ENCODE data around the gene SRI. TPM values are rescaled to one million over a fixed set of nuclear protein-coding genes. Genes with fewer than 3 reads are reported as not detected.

Gene SRI
- total and polyA plus RNA-seq, 4 experiments from 2014 or later = 76.1 to 353 (median 178) TPM

GRCh38 chr7:88215295-88215694 lies 4.5 kb downstream of the SRI start:
- Mint-ChIP-seq H3K27ac (peak overlapping the region in 1 of 7 donors; percentile 38), H3K9me3 (no peaks in the 10 kb centered on the region), H3K4me1 (peaks cover 31 to 57% (median 32%) of the 10 kb centered on the region in 4 donors), H3K4me3 (no peak overlapping the region), H3K36me3 (peaks cover 29 to 62% of the 10 kb centered on the region in 2 donors), H3K27me3 (no peaks in the 10 kb centered on the region)
- peaks cover 31% of the 10 kb centered on the region for H3K36me3 ChIP-seq (ENCODE audit: insufficient read depth, low read length)
- H3K27ac ChIP-seq (ENCODE audit: low read depth, low read length) = no peak overlapping the region
- CTCF ChIA-PET (ENCODE audit: partially characterized antibody) = interaction anchor here (2.2 kb wide), 1 partner anchor 11 kb away, joined by 4 read pairs; no protein-coding TSS in a partner anchor
- H3K27me3 ChIP-seq (ENCODE audit: insufficient read depth, low read length) = no peaks in the 10 kb centered on the region
- H3K4me1 ChIP-seq (ENCODE audit: insufficient read depth, low read length) = peaks cover 18% of the 10 kb centered on the region
- no peak for DNase-seq
- POLR2A ChIA-PET (ENCODE audit: partially characterized antibody) = no interaction called here
- intact Hi-C loops (cut with micrococcal nuclease) = loop anchor here (10.0 kb wide), 2 partner anchors 590 to 1000 kb away; partner anchors contain the start of genes RUNDC3B and TMEM243
- H3K4me3 ChIP-seq (ENCODE audit: low read length in 2 of 2) = no peak overlapping the region
- no peaks in the 10 kb centered on the region for H3K9me3 ChIP-seq (ENCODE audit: control insufficient read depth in 1 of 2, low read length in 2 of 2)

GRCh38 chr7:88214456-88214855 lies 5.4 kb downstream of the SRI start:
- Histone ChIP-seq H3K4me3 (ENCODE audit: low read length in 2 of 2) (no peak overlapping the region), H3K27me3 (ENCODE audit: insufficient read depth, low read length) (no peaks in the 10 kb centered on the region), H3K9me3 (ENCODE audit: control insufficient read depth in 1 of 2, low read length in 2 of 2) (no peaks in the 10 kb centered on the region), H3K36me3 (ENCODE audit: insufficient read depth, low read length) (peaks cover 37% of the 10 kb centered on the region), H3K27ac (ENCODE audit: low read depth, low read length) (no peak overlapping the region), H3K4me1 (ENCODE audit: insufficient read depth, low read length) (peaks cover 18% of the 10 kb centered on the region)
- no peak overlapping the region for H3K4me3 Mint-ChIP-seq
- H3K27me3 Mint-ChIP-seq = no peaks in the 10 kb centered on the region
- no peaks in the 10 kb centered on the region for H3K9me3 Mint-ChIP-seq
- peaks cover 28 to 53% (median 30%) of the 10 kb centered on the region in 4 donors for H3K4me1 Mint-ChIP-seq
- peaks cover 29 to 67% of the 10 kb centered on the region in 2 donors for H3K36me3 Mint-ChIP-seq
- POLR2A ChIA-PET (ENCODE audit: partially characterized antibody) = no interaction called here
- intact Hi-C loops (cut with micrococcal nuclease) = loop anchor here (10.0 kb wide), 2 partner anchors 590 to 1000 kb away; partner anchors contain the start of genes RUNDC3B and TMEM243
- H3K27ac Mint-ChIP-seq = peak overlapping the region in 2 of 7 donors; percentile 30 to 45
- DNase-seq = no peak
- CTCF ChIA-PET (ENCODE audit: partially characterized antibody) = interaction anchor here (1.6 to 2.2 kb wide), 2 partner anchors 12 to 280 kb away, joined by 3 to 4 read pairs; partner anchors contain the start of gene ADAM22

GRCh38 chr7:88212918-88213317 lies 6.9 kb downstream of the SRI start:
- no peak for DNase-seq
- no peak overlapping the region for H3K27ac ChIP-seq (ENCODE audit: low read depth, low read length)
- H3K36me3 Mint-ChIP-seq = peaks cover 36 to 71% of the 10 kb centered on the region in 2 donors
- H3K4me3 Mint-ChIP-seq = no peak overlapping the region
- peaks cover 50% of the 10 kb centered on the region for H3K36me3 ChIP-seq (ENCODE audit: insufficient read depth, low read length)
- H3K27me3 Mint-ChIP-seq = no peaks in the 10 kb centered on the region
- H3K4me1 Mint-ChIP-seq = peaks cover 13 to 40% (median 21%) of the 10 kb centered on the region in 4 donors
- intact Hi-C loops (cut with micrococcal nuclease) = loop anchor here (10.0 kb wide), 2 partner anchors 588 to 998 kb away; partner anchors contain the start of genes RUNDC3B and TMEM243
- no peaks in the 10 kb centered on the region for H3K9me3 ChIP-seq (ENCODE audit: control insufficient read depth in 1 of 2, low read length in 2 of 2)
- CTCF ChIA-PET (ENCODE audit: partially characterized antibody) = interaction anchor here (1.0 to 1.4 kb wide), 2 partner anchors 8 to 13 kb away, joined by 3 to 4 read pairs; no protein-coding TSS in a partner anchor
- H3K27ac Mint-ChIP-seq = peak overlapping the region in 4 of 7 donors; percentile 1 to 48 (median 18)
- H3K9me3 Mint-ChIP-seq = no peaks in the 10 kb centered on the region
- H3K4me3 ChIP-seq (ENCODE audit: low read length in 2 of 2) = no peak overlapping the region
- peaks cover 12% of the 10 kb centered on the region for H3K4me1 ChIP-seq (ENCODE audit: insufficient read depth, low read length)
- POLR2A ChIA-PET (ENCODE audit: partially characterized antibody) = interaction anchor here (1.1 kb wide), 1 partner anchor 24 kb away, joined by 3 read pairs; no protein-coding TSS in a partner anchor
- H3K27me3 ChIP-seq (ENCODE audit: insufficient read depth, low read length) = no peaks in the 10 kb centered on the region

- H3K4me1 Mint-ChIP-seq = peaks cover 6 to 9% (median 7%) of the 10 kb centered on the region in 4 donors
- H3K36me3 Mint-ChIP-seq = peaks cover 57 to 88% of the 10 kb centered on the region in 2 donors
- no peaks in the 10 kb centered on the region for H3K9me3 Mint-ChIP-seq
- Histone ChIP-seq H3K27me3 (ENCODE audit: insufficient read depth, low read length) (no peaks in the 10 kb centered on the region), H3K36me3 (ENCODE audit: insufficient read depth, low read length) (peaks cover 55% of the 10 kb centered on the region), H3K9me3 (ENCODE audit: control insufficient read depth in 1 of 2, low read length in 2 of 2) (no peaks in the 10 kb centered on the region), H3K4me1 (ENCODE audit: insufficient read depth, low read length) (no peaks in the 10 kb centered on the region), H3K27ac (ENCODE audit: low read depth, low read length) (no peak overlapping the region), H3K4me3 (ENCODE audit: low read length in 2 of 2) (no peak overlapping the region)
- H3K27me3 Mint-ChIP-seq = no peaks in the 10 kb centered on the region
- intact Hi-C loops (cut with micrococcal nuclease) = no loop called here
- H3K4me3 Mint-ChIP-seq = no peak overlapping the region
- DNase-seq = no peak
- H3K27ac Mint-ChIP-seq = no peak overlapping the region
- ChIA-PET CTCF (ENCODE audit: partially characterized antibody) (interaction anchor here (1.5 to 2.8 kb wide), 2 partner anchors 12 to 39 kb away, joined by 5 to 14 read pairs; partner anchors contain the start of gene SRI), POLR2A (ENCODE audit: partially characterized antibody) (no interaction called here)
Measured at GRCh38 chr7:88208521-88208920, 11.3 kb downstream of the SRI start.

- H3K36me3 ChIP-seq (ENCODE audit: insufficient read depth, low read length) = peaks cover 45% of the 10 kb centered on the region
Measured at GRCh38 chr7:88206254-88206653, 13.6 kb downstream of the SRI start.

GRCh38 chr7:88205179-88205578 lies 14.7 kb downstream of the SRI start:
- H3K36me3 Mint-ChIP-seq = peaks cover 46 to 70% of the 10 kb centered on the region in 2 donors
- intact Hi-C loops (cut with micrococcal nuclease) = no loop called here
- Histone ChIP-seq H3K27me3 (ENCODE audit: insufficient read depth, low read length) (no peaks in the 10 kb centered on the region), H3K4me1 (ENCODE audit: insufficient read depth, low read length) (no peaks in the 10 kb centered on the region), H3K4me3 (ENCODE audit: low read length in 2 of 2) (no peak overlapping the region), H3K9me3 (ENCODE audit: control insufficient read depth in 1 of 2, low read length in 2 of 2) (no peaks in the 10 kb centered on the region), H3K27ac (ENCODE audit: low read depth, low read length) (no peak overlapping the region), H3K36me3 (ENCODE audit: insufficient read depth, low read length) (peaks cover 41% of the 10 kb centered on the region)
- DNase-seq = no peak
- H3K9me3 Mint-ChIP-seq = no peaks in the 10 kb centered on the region
- H3K4me3 Mint-ChIP-seq = no peak overlapping the region
- ChIA-PET CTCF (ENCODE audit: partially characterized antibody) (interaction anchor here (1.0 kb wide), 1 partner anchor 15 kb away, joined by 3 read pairs; no protein-coding TSS in a partner anchor), POLR2A (ENCODE audit: partially characterized antibody) (no interaction called here)
- H3K27me3 Mint-ChIP-seq = no peaks in the 10 kb centered on the region
- no peak overlapping the region for H3K27ac Mint-ChIP-seq
- H3K4me1 Mint-ChIP-seq = peaks cover 0 to 6% (median 4%) of the 10 kb centered on the region in 4 donors

More at GRCh38 chr7:88206254-88206653, 13.6 kb downstream of the SRI start:
- Histone ChIP-seq H3K27ac (ENCODE audit: low read depth, low read length) (no peak overlapping the region), H3K9me3 (ENCODE audit: control insufficient read depth in 1 of 2, low read length in 2 of 2) (no peaks in the 10 kb centered on the region), H3K27me3 (ENCODE audit: insufficient read depth, low read length) (no peaks in the 10 kb centered on the region), H3K4me1 (ENCODE audit: insufficient read depth, low read length) (no peaks in the 10 kb centered on the region), H3K4me3 (ENCODE audit: low read length in 2 of 2) (no peak overlapping the region)
- DNase-seq = no peak
- intact Hi-C loops (cut with micrococcal nuclease) = no loop called here
- Mint-ChIP-seq H3K4me3 (no peak overlapping the region), H3K9me3 (no peaks in the 10 kb centered on the region), H3K4me1 (peaks cover 0 to 6% (median 4%) of the 10 kb centered on the region in 4 donors), H3K36me3 (peaks cover 46 to 78% of the 10 kb centered on the region in 2 donors), H3K27ac (no peak overlapping the region), H3K27me3 (no peaks in the 10 kb centered on the region)
- ChIA-PET CTCF (ENCODE audit: partially characterized antibody) (interaction anchor here (1.0 to 1.3 kb wide), 3 partner anchors 10 to 14 kb away, joined by 3 to 5 read pairs (median 4); no protein-coding TSS in a partner anchor), POLR2A (ENCODE audit: partially characterized antibody) (interaction anchor here (1.3 kb wide), 1 partner anchor 10 kb away, joined by 3 read pairs; no protein-coding TSS in a partner anchor)

- H3K9me3 Mint-ChIP-seq = no peaks in the 10 kb centered on the region
- no peaks in the 10 kb centered on the region for H3K4me1 ChIP-seq (ENCODE audit: insufficient read depth, low read length)
- H3K4me3 Mint-ChIP-seq = no peak overlapping the region
- intact Hi-C loops (cut with micrococcal nuclease) = no loop called here
- H3K36me3 Mint-ChIP-seq = peaks cover 46 to 64% of the 10 kb centered on the region in 2 donors
- peaks cover 36% of the 10 kb centered on the region for H3K36me3 ChIP-seq (ENCODE audit: insufficient read depth, low read length)
- no peaks in the 10 kb centered on the region for H3K27me3 Mint-ChIP-seq
- peak overlapping the region in 2 of 7 donors; percentile 48 for H3K27ac Mint-ChIP-seq
- ChIA-PET CTCF (ENCODE audit: partially characterized antibody) (no interaction called here), POLR2A (ENCODE audit: partially characterized antibody) (no interaction called here)
- no peaks in the 10 kb centered on the region for H3K27me3 ChIP-seq (ENCODE audit: insufficient read depth, low read length)
- no peak for DNase-seq
- no peaks in the 10 kb centered on the region for H3K9me3 ChIP-seq (ENCODE audit: control insufficient read depth in 1 of 2, low read length in 2 of 2)
- H3K27ac ChIP-seq (ENCODE audit: low read depth, low read length) = no peak overlapping the region
- no peak overlapping the region for H3K4me3 ChIP-seq (ENCODE audit: low read length in 2 of 2)
- peaks cover 0 to 6% (median 4%) of the 10 kb centered on the region in 4 donors for H3K4me1 Mint-ChIP-seq
Measured at GRCh38 chr7:88204525-88205110, 15.2 kb downstream of the SRI start.
